Muscle of leg (tissue), 11 donors: ENCODE measurements around the gene SORD. TPM values are rescaled to one million over a fixed set of nuclear protein-coding genes. Genes with fewer than 3 reads are reported as not detected.
"Not testable (repeated sequence)": the region's sequence is repeated elsewhere in the genome, so short reads cannot be mapped to it uniquely, and the experiment has no call there.

Experiments used
- DNase-seq: peaks from one replicate; pipeline ENCODE4 v3.0.0; 2013
- H3K27ac ChIP-seq: one replicate; pipeline ENCODE4 v1.5.1; 2013; ENCODE audit warnings: mild to moderate bottlenecking, low read length, control low read depth
- H3K27me3 ChIP-seq: one replicate; pipeline ENCODE4 v1.6.1; 2013; ENCODE audit warnings: low read length; ENCODE audit not compliant: control insufficient read depth, insufficient read depth
- H3K36me3 ChIP-seq: one replicate; pipeline ENCODE4 v1.6.1; 2013; ENCODE audit warnings: low read length; ENCODE audit not compliant: control insufficient read depth, insufficient read depth
- H3K4me1 ChIP-seq: one replicate; pipeline ENCODE4 v1.6.1; 2013; ENCODE audit warnings: low read length; ENCODE audit not compliant: control insufficient read depth, insufficient read depth
- H3K4me3 ChIP-seq: one replicate; pipeline ENCODE4 v1.5.1; 2013; ENCODE audit warnings: low read length, control low read depth
- H3K9me3 ChIP-seq: replicated peaks from 2 replicates; pipeline ENCODE4 v1.6.1; 2013; ENCODE audit warnings: low read depth, low read length; ENCODE audit not compliant: control insufficient read depth
- WGBS: methylation state at CpG from one replicate; pipeline ENCODE4 v1.1.5; 2013; ENCODE audit warnings: missing lambda C conversion rate; ENCODE audit not compliant: insufficient coverage; 5-methylcytosine and 5-hydroxymethylcytosine counted together
- polyA plus RNA-seq, 8 donors: library from polyadenylated mRNA; unstranded; fragments of 120-200 nt; gene quantifications; one replicate each; pipeline versions ENCODE4 v1.2.1 to v1.2.3, GENCODE V29; 2013; ENCODE audit warnings: inconsistent platforms in 1 of 8, low replicate concordance in 1 of 8; ENCODE audit not compliant: insufficient read length in 8 of 8, insufficient read depth in 1 of 8
- total RNA-seq: library from RNA; stranded (reverse); fragments of 120-200 nt; gene quantifications from one replicate; pipeline ENCODE4 v1.2.4, GENCODE V29; 2013

SORD gene
- total and polyA plus RNA-seq, 9 donors: 6.3 to 11.8 (median 8.2) TPM

DNA sequence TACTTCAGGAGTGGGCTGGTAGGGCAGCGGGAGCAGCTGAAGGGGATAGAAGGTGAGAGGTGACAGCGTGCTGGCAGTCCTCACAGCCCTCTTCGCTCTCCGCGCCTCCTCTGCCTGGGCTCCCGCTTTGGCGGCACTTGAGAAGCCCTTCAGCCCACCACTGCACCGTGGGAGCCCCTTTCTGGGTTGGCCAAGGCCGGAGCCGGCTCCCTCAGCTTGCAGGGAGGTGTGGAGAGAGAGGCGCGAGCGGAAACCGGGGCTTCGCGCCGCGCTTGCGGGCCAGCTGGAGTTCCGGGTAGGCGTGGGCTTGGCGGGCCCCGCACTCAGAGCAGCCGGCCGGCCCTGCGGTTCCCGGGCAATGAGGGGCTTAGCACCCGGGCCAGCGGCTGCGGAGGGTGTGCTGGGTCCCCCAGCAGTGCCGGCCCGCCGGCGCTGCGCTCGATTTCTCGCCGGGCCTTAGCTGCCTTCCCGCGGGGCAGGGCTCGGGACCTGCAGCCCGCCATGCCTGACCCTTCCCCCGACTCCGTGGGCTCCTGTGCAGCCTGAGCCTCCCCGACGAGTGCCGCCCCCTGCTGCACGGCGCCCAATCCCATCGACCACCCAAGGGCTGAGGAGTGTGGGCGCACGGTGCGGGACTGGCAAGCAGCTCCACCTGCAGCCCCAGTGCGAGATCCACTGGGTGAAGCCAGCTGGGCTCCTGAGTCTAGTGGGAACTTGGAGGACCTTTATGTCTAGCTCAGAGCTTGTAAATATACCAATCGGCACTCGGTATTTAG lies 11.8 kb downstream of the SORD start:
- not testable (repeated sequence) for H3K36me3 ChIP-seq, H3K4me3 ChIP-seq, H3K9me3 ChIP-seq, H3K27me3 ChIP-seq, H3K27ac ChIP-seq, DNase-seq, H3K4me1 ChIP-seq
- 95% methylated on average over 45 of the region's 56 CpGs for WGBS

DNA sequence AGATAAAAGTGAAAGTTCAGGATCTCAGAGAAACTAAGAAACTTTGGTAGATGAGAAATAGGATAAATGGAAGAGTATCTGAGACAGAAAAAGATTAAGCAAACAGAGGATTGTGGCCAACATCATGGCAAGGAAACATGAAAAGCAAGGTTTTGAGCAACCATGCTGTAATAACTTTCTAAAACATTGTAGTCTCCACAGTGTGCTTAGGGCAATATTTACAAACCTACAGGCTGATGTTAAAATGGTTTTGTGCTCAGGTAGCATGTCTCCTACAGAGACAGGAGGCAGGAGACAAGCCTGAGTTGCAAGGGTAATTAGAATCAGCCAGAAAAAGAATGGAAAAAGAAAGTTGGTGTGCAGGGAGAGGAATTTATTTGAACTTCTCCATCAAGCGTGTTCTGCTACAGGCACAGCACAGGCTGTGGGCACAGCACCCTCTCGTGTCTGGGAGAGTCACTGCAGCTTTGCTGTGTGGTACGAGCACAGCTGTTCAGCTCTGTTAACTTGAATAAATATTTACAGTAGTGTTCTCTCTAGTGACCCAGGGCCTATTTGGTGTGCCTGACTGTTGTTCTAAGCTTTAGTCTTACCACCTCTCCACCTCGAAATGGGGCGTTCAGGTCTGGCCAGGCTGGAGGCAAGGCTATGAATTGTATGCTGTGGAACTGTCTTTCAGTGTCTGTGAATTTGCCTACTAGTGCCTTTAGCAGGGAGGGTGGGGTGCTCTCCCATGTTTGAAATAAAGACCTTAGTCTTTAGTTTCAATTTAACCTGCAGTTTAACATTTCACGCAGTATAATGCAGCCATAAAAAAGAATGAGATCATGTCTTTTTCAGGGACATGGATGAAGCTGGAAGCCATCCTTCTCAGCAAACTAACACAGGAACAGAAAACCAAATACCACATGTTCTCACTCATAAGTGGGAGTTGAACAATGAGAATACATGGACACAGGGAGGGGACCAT lies 14.1 kb downstream of the SORD start:
- peak; percentile 59 for DNase-seq
- WGBS: 13% methylated on average over 1 of the region's 6 CpGs
- not testable (repeated sequence) for H3K27me3 ChIP-seq

DNA sequence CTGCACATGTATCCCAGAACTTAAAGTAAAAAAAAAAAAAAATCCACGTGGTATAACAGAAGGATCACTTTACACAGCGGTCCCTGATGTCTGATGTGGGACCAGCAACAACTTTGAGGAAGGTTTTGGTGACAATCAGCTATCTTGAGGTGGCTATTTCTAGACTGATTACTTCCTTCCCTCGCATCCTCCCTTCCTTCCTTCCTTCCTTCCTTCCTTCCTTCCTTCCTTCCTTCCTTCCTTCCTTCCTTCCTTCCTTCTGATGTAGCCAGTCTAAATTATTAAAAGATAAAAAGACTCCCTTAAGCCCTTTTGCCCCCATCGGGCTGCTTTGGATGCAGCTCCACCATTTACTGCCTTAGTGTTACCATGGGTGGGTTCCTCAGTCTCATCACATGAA lies 14.9 kb downstream of the SORD start:
- no peaks in the 10 kb centered on the region for H3K9me3 ChIP-seq
- no peaks in the 10 kb centered on the region for H3K36me3 ChIP-seq
- no peaks in the 10 kb centered on the region for H3K4me1 ChIP-seq
- no peak overlapping the region for H3K4me3 ChIP-seq
- H3K27ac ChIP-seq: no peak overlapping the region
- no peaks in the 10 kb centered on the region for H3K27me3 ChIP-seq
- no peak for DNase-seq
- WGBS: no CpG with 5 or more reads among the region's 4 CpGs

More for the DNA sequence above, 14.1 kb downstream of the SORD start:
- H3K27ac ChIP-seq, H3K36me3 ChIP-seq, H3K9me3 ChIP-seq, H3K4me1 ChIP-seq, H3K4me3 ChIP-seq: not testable (repeated sequence)

DNA sequence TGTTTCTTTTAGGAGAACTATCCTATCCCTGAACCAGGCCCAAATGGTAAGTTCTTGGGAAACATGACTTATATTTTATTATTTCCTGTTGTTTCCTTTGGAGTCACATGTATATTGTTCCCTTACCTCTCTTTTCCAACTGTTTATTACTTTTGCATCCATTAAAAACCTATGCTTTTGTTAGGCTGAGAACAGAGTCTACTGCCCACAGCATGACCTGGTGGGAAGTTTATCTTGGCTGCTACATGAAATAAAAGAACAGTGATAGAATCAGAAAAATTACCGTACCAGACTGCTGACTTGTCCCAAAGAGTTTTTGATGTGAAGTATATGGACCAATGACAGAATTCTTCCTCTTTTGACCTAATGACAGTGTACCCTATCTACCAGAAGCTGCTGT lies 17.4 kb downstream of the SORD start:
- not testable (repeated sequence) for DNase-seq, H3K4me3 ChIP-seq, H3K27me3 ChIP-seq, H3K27ac ChIP-seq, H3K36me3 ChIP-seq, H3K9me3 ChIP-seq, H3K4me1 ChIP-seq
- WGBS: no CpG with 5 or more reads among the region's 1 CpG

DNA sequence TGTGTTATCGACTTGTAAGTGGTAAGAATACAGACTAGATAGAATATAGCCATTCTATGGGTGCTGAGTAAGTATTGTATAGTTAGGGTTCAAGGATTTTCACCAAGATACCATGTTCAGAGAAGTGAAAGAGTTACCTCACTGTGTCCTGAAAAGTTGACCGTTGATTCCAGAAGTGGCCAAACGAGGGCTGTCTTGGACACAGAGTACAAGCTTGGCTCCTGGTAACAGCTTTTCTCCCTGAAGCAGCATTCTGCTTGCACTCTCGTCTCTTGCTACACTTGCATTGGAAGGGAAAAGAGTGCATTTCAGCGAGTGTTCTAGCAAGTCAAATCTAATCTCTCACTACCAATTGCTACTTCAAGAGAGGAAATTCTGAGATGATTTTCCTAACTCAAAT lies 18.5 kb downstream of the SORD start:
- not testable (repeated sequence) for H3K27me3 ChIP-seq, H3K4me3 ChIP-seq, H3K36me3 ChIP-seq, H3K9me3 ChIP-seq, H3K4me1 ChIP-seq, H3K27ac ChIP-seq, DNase-seq
- WGBS: 43% methylated on average over 2 of the region's 5 CpGs

DNA sequence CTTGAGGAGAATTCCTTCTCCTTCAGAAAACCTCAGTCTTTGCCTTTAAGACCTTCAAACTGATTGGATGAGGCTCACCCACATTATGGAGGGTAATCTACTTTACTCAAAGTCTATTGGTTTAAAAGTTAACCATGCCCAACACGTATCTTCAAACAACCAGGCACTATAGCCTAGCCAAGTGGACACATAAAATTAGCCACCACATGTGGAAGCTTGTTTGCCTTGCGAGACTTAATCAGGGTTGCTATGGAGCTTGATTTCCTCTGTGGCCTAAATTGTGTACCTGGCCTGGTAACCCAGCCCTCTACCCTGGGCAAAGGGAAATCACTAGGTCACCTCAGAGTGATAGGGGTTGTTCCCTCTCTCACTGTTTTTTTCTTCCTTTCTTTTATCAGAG lies 19.9 kb downstream of the SORD start:
- WGBS: no CpG with 5 or more reads among the region's 2 CpGs

DNA sequence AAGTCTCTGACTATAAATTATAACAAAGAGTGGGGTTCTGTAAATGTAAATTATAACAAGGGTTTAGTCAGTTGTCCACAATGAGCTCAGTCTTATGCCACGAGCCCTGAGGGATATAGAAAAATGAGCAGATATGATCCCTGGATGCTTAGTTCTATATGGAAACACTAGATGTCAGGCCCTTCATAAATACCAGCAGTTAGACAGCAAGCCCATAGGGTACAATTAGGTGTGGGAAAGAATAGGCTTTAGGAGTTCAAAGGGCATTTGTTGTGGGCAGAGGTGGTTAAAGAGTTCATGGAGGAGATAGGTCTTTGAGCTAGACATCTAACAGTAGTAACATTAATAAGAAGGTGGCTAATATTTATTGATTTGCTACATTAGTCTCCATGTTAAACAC lies 21.3 kb downstream of the SORD start:
- H3K36me3 ChIP-seq, H3K4me1 ChIP-seq, H3K27me3 ChIP-seq, H3K4me3 ChIP-seq, H3K27ac ChIP-seq, DNase-seq, H3K9me3 ChIP-seq: not testable (repeated sequence)
- no CpG with 5 or more reads among the region's 1 CpG for WGBS

More for the DNA sequence above, 19.9 kb downstream of the SORD start:
- H3K27me3 ChIP-seq, DNase-seq, H3K4me1 ChIP-seq, H3K27ac ChIP-seq, H3K9me3 ChIP-seq, H3K4me3 ChIP-seq, H3K36me3 ChIP-seq: not testable (repeated sequence)

DNA sequence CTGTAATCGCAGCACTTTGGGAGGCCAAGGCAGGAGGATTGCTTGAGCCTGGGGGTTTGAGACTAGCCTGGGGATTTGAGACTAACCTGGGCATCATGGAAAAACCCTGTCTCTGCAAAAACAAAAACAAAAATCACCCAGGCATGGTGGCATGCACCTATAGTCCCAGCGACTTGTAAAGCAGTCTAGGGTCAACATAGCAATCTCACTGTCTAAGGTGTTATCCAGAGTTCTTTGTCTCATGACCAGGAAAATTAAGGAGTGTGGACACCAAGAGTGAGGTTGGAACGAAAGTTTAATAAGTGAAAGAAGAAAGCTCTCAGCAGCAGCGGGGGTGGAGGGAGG lies 25.4 kb downstream of the SORD start:
- H3K27me3 ChIP-seq, DNase-seq, H3K27ac ChIP-seq, H3K36me3 ChIP-seq, H3K4me3 ChIP-seq, H3K9me3 ChIP-seq, H3K4me1 ChIP-seq: not testable (repeated sequence)
- WGBS: no CpG with 5 or more reads among the region's 4 CpGs

DNA sequence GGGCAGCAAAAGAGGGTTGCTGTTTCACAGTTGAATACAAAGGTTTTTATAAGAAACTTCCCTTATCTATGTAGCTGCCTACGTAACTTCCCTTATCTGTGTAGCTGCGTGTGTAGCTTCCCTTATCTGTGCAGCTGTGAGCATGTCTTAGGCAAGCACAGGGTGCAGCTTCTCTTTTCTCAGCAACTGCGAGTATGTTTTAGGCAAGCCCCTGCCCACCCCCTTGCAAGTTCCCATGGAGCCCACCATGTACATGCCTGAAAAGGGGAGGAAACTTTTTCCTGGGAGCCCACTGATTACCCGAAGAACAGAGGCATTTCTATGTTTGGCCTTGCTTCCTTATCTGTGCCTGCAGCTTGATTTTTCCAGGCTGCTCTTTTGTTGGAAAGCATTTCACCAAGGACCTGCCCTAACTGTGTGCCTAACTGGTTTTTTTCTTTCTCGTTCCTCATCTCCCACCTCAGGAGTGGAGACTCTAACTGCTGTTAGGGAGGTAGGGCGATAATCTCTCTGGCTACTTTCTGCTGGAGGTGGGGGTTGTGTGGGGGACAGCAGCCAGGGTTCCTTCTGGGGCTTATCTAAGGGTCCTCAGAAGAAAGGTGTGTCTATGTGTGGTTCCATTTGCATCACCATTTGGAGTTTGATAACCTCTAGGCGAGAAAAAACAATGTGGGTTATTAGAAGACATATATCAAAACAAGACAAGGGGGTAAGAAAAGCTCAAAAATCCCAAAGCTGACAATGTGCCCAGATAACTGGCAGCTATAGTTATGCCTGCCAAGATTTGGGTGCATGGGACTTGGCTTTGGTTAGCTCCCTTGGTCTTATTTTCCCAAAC lies 26.0 kb downstream of the SORD start:
- Histone ChIP-seq H3K27me3 (no peaks in the 10 kb centered on the region), H3K36me3 (no peaks in the 10 kb centered on the region), H3K9me3 (peaks cover 9% of the 10 kb centered on the region), H3K27ac (peak overlapping the region; percentile 20), H3K4me3 (no peak overlapping the region), H3K4me1 (no peaks in the 10 kb centered on the region)
- peak; percentile 57 for DNase-seq
- WGBS: 90% methylated on average over 3 of the region's 7 CpGs

DNA sequence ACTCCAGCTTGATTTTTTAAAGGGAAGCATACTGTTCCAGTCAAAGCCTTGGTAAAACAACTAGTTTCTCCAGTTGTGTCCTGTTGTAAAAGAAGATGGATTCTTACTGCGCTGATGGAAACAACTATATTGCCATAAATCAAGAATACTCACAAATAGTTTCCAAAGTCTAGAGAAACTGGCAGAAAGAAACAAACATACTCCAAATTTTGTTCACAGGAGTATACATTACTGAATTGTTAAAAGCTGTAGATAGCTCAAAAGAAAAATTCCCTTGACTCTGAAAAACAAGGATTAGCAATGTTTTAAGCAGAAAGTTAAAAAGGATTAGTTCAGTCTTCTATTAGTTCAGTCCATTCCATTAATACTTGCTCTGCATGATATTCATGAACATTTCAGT lies 27.6 kb downstream of the SORD start:
- Histone ChIP-seq H3K27me3 (no peaks in the 10 kb centered on the region), H3K9me3 (peaks cover 9% of the 10 kb centered on the region), H3K36me3 (no peaks in the 10 kb centered on the region), H3K27ac (no peak overlapping the region), H3K4me1 (no peaks in the 10 kb centered on the region), H3K4me3 (no peak overlapping the region)
- no peak for DNase-seq
- WGBS: no CpG with 5 or more reads among the region's 1 CpG
